K562 (cell line): ENCODE results near the gene RGS6. TPM values are rescaled to one million over a fixed set of nuclear protein-coding genes. Genes with fewer than 3 reads are reported as not detected.

Experiments used
- ATAC-seq: fragments of 200-7000 bp; cut with Tn5 transposase; 3 replicates; pipeline ENCODE4 v1.9.1; 2020; ENCODE audit warnings: moderate library complexity
- BruUV-seq: library from RNA; stranded (reverse); fragments of 400-500 nt; replicated peaks from 2 replicates; lab custom pipeline; 2021; lab: Mats Ljungman, UMichigan
- CTCF ChIA-PET: fragments of 300-600 bp; formaldehyde crosslinking; extraction: SDS; loops from one replicate; lab custom pipeline; 2021; ENCODE audit warnings: low intra/inter-chr PET ratio; lab: Yijun Ruan, JAX
- POLR2A ChIA-PET: fragments of 300-600, 350-650 bp; sonication (Branson Sonifier 250); formaldehyde crosslinking; extraction: SDS; loops from one replicate; lab custom pipeline; 2021; ENCODE audit warnings: antibody characterized with exemption, inconsistent platforms; lab: Yijun Ruan, JAX
- DNase-seq, 4 experiments: peaks; one replicate each; pipeline versions ENCODE4 v3.0.0 to v3.0.0-alpha.2; 2011 to 2018; ENCODE audit warnings: low spot score in 3 of 4, mixed read lengths in 3 of 4; ENCODE audit errors: extremely low read depth in 1 of 4
- FAIRE-seq: peaks from 2 replicates; lab custom pipeline; 2011; peaks lifted over from hg19 to GRCh38; lab: Jason Lieb, UNC
- H2AFZ ChIP-seq: 2 replicates; pipeline ENCODE4 v1.6.0; 2011; ENCODE audit warnings: low read depth, low read length, control low read depth, inconsistent platforms
- H3K27ac ChIP-seq: fragments of 200-600 bp; 3 replicates; pipeline ENCODE4 v1.8.0; 2011; ENCODE audit warnings: low read depth, mild to moderate bottlenecking, control low read depth, inconsistent platforms, low read length, moderate library complexity, mixed read lengths; ENCODE audit errors: extremely low read depth
- H3K27me3 ChIP-seq, 2 experiments: fragments of 300-600 bp in 1 of 2; 2 replicates in 1 of 2; 3 replicates in 1 of 2; pipeline versions ENCODE4 v1.6.0 to v1.8.0; 2011; ENCODE audit warnings: inconsistent platforms in 2 of 2, low read length in 2 of 2, mild to moderate bottlenecking in 1 of 2, mixed read lengths in 1 of 2, moderate library complexity in 1 of 2; ENCODE audit not compliant: control insufficient read depth in 2 of 2, insufficient read depth in 2 of 2
- H3K36me3 ChIP-seq: fragments of 300-600 bp; 3 replicates; pipeline ENCODE4 v1.8.0; 2011; ENCODE audit warnings: mild to moderate bottlenecking, low read length, inconsistent platforms; ENCODE audit not compliant: control insufficient read depth, insufficient read depth
- H3K4me1 ChIP-seq, 2 experiments: fragments of 200-600 bp in 1 of 2; replicated peaks in 1 of 2; 2 replicates in 1 of 2; 3 replicates in 1 of 2; pipeline versions ENCODE4 v1.5.1 to v1.8.0; 2011; ENCODE audit warnings: inconsistent platforms in 2 of 2, low read length in 2 of 2, mild to moderate bottlenecking in 1 of 2, mixed read lengths in 1 of 2, moderate library complexity in 1 of 2; ENCODE audit not compliant: control insufficient read depth in 2 of 2, insufficient read depth in 2 of 2
- H3K4me2 ChIP-seq: 2 replicates; pipeline ENCODE4 v1.6.1; 2011; ENCODE audit warnings: low read length, control low read depth, inconsistent platforms, mixed read lengths; ENCODE audit not compliant: insufficient read depth
- H3K4me3 ChIP-seq: fragments of 200-600 bp; sonication (generic), shearing (Covaris generic); 2 replicates; pipeline ENCODE4 v1.5.1; 2016; ENCODE audit warnings: control low read depth, inconsistent platforms
- H3K79me2 ChIP-seq: fragments of 200-600 bp; 3 replicates; pipeline ENCODE4 v1.8.0; 2011; ENCODE audit warnings: low read length, inconsistent platforms; ENCODE audit not compliant: control insufficient read depth, insufficient read depth
- H3K9ac ChIP-seq, 2 experiments: 2 replicates each; pipeline versions ENCODE4 v1.6.0 to v1.6.1; 2011; ENCODE audit warnings: low read depth in 2 of 2, low read length in 2 of 2, control low read depth in 1 of 2, inconsistent platforms in 1 of 2, mild to moderate bottlenecking in 1 of 2, mixed read lengths in 1 of 2; ENCODE audit not compliant: insufficient read depth in 1 of 2
- H3K9me1 ChIP-seq: one replicate; pipeline ENCODE4 v1.6.0; 2011; ENCODE audit warnings: inconsistent platforms, mild to moderate bottlenecking, low read length, moderate library complexity; ENCODE audit not compliant: control insufficient read depth, insufficient read depth
- H3K9me3 ChIP-seq: replicated peaks from 2 replicates; pipeline ENCODE4 v1.5.1; 2011; ENCODE audit warnings: low read depth, low read length, inconsistent platforms; ENCODE audit not compliant: control insufficient read depth, insufficient read depth
- H4K20me1 ChIP-seq: replicated peaks from 2 replicates; pipeline ENCODE4 v1.6.1; 2011; ENCODE audit warnings: low read length, inconsistent platforms, mixed read lengths; ENCODE audit not compliant: control insufficient read depth, insufficient read depth
- BRF1 ChIP-seq: IDR thresholded peaks from 3 replicates; pipeline ENCODE4 v1.6.1; 2011; ENCODE audit warnings: borderline replicate concordance, mild to moderate bottlenecking; ENCODE audit not compliant: insufficient read length; ENCODE audit errors: extremely low read depth
- CLOCK ChIP-seq: fragments of 250-450 bp; sonication (Bioruptor Pico); IDR thresholded peaks from 2 replicates; pipeline ENCODE4 v1.4.0; 2020; ENCODE audit warnings: mild to moderate bottlenecking, moderate library complexity, borderline replicate concordance
- ESRRB ChIP-seq: fragments of 250-450 bp; sonication (Bioruptor Pico); IDR thresholded peaks from 2 replicates; pipeline ENCODE4 v1.5.0; 2020; ENCODE audit warnings: mild to moderate bottlenecking, moderate library complexity, borderline replicate concordance
- HNRNPUL1 ChIP-seq: fragments of 200-400 bp; formaldehyde crosslinking; IDR thresholded peaks from 2 replicates; pipeline ENCODE4 v1.6.1; 2017; ENCODE audit warnings: low read length
- ILK ChIP-seq: fragments of 450-650 bp; IDR thresholded peaks from 2 replicates; pipeline ENCODE4 v1.6.1; 2016; ENCODE audit warnings: missing genetic modification characterization, low read depth, mild to moderate bottlenecking, missing compliant biosample characterization, moderate library complexity, borderline replicate concordance
- JUND ChIP-seq, 2 experiments: IDR thresholded peaks; 2 replicates in 1 of 2; 3 replicates in 1 of 2; pipeline ENCODE4 v1.6.1; 2011; ENCODE audit warnings: borderline replicate concordance in 2 of 2, low read depth in 2 of 2, low read length in 2 of 2, improper control_type of control experiment in 1 of 2, missing biosample characterization in 1 of 2, missing genetic modification characterization in 1 of 2, missing genetic modification reagents in 1 of 2
- MEF2A ChIP-seq: IDR thresholded peaks from 2 replicates; pipeline ENCODE4 v1.6.1; 2011; ENCODE audit warnings: low read depth, mild to moderate bottlenecking, low read length, moderate library complexity; ENCODE audit not compliant: control insufficient read depth
- RBM34 ChIP-seq: fragments of 200-400 bp; formaldehyde crosslinking; IDR thresholded peaks from 2 replicates; pipeline ENCODE4 v1.6.1; 2018; ENCODE audit warnings: low read length, borderline replicate concordance; ENCODE audit not compliant: insufficient read depth
- SAFB ChIP-seq: fragments of 200-400 bp; formaldehyde crosslinking; IDR thresholded peaks from 2 replicates; pipeline ENCODE4 v1.6.1; 2017; ENCODE audit warnings: low read depth, low read length, borderline replicate concordance
- TEAD4 ChIP-seq, 2 experiments: sonication (generic) in 1 of 2; formaldehyde crosslinking in 1 of 2; IDR thresholded peaks; 2 replicates each; pipeline versions ENCODE4 v1.6.1 to v1.8.0; 2012 to 2022; ENCODE audit warnings: borderline replicate concordance in 1 of 2, inconsistent platforms in 1 of 2, low read length in 1 of 2, mild to moderate bottlenecking in 1 of 2, missing genetic modification reagents in 1 of 2
- ZC3H11A ChIP-seq: IDR thresholded peaks from 2 replicates; pipeline ENCODE4 v1.6.1; 2012; ENCODE audit warnings: low read depth, low read length, improper control_type of control experiment
- WGBS: fragments of 100-300 bp; shearing (Covaris generic); methylation state at CpG from one replicate; pipeline ENCODE4 v1.1.6; 2016; ENCODE audit warnings: low coverage, mixed read lengths; ENCODE audit not compliant: insufficient coverage; ENCODE audit errors: missing lambda C conversion rate; 5-methylcytosine and 5-hydroxymethylcytosine counted together
- in situ Hi-C: fragments of 300-500 bp; cut with MboI; formaldehyde crosslinking; loops from 4 replicates; pipeline ENCODE4 v1.15.0; 2018; ENCODE audit warnings: inconsistent platforms, mixed read lengths
- intact Hi-C: fragments of 100-400 bp; cut with micrococcal nuclease; formaldehyde crosslinking; loops from 2 replicates; pipeline ENCODE4 v1.14.2; 2022
- polyA plus RNA-seq, 8 experiments: library from polyadenylated mRNA; depleted of rRNA in 4 of 8; stranded (reverse) in 5 of 8; unstranded in 3 of 8; fragments of >200 nt; fragmentation: Nextera tagmentation in 2 of 8; fragmentation: Illumina TruSeq in 1 of 8; extraction: Ambion mirVana in 2 of 8; extraction: Trizol in 1 of 8; gene quantifications; 2 replicates each; pipeline versions ENCODE4 v1.2.1 to v1.2.3, GENCODE V29; 2011 to 2014; ENCODE audit warnings: inconsistent platforms in 1 of 8, missing spikeins in 1 of 8
- total RNA-seq, 7 experiments: library from RNA; depleted of rRNA in 6 of 7; stranded (reverse); fragments of >200 nt in 6 of 7; fragmentation: Illumina TruSeq in 2 of 7; extraction: Trizol in 2 of 7; gene quantifications; 2 replicates each; pipeline versions ENCODE4 v1.2.1 to v1.2.3, GENCODE V29; 2011 to 2021; ENCODE audit warnings: low replicate concordance in 1 of 7

RGS6 gene
- total and polyA plus RNA-seq, 9 of the 15 experiments (the other 6 are each of a cell fraction or from before 2014, with no cell fraction given), result not detected

DNA sequence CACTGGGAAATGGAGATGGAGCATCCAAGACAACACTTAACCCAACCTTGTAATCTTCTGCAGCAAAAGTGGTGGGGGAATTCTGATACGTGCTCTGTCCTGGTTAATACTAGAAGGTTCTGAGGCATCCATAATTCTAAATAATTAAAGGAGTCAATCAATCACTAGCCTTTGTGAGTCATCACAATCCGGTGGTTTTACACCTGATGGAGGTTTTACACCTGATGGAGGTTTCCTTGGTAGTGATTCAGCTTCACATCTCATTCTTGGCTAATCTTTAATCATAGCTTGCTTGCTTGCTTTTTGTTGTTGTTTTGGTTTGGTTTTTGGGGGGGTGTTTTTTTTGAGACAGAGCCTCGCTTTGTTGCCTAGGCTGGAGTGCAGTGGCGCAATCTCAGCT lies 618.3 kb downstream of the RGS6 start:
- in situ Hi-C loops (no loop called here), intact Hi-C loops (no loop called here)
- Histone ChIP-seq H3K79me2 (no peaks in the 10 kb centered on the region), H3K27me3 (peaks cover 5 to 45% of the 10 kb centered on the region in 2 experiments; a peak in 3 of 5 replicates), H3K36me3 (no peaks in the 10 kb centered on the region), H3K9me1 (no peaks in the 10 kb centered on the region), H4K20me1 (no peaks in the 10 kb centered on the region), H3K27ac (no peak overlapping the region), H2AFZ (no peak overlapping the region), H3K9me3 (no peaks in the 10 kb centered on the region), H3K4me1 (no peaks in the 10 kb centered on the region; a peak in 1 of 5 replicates), H3K4me2 (no peak overlapping the region), H3K9ac (no peak overlapping the region), H3K4me3 (no peak overlapping the region)
- no peak for ATAC-seq
- no peak for TF ChIP-seq ESRRB (CRISPR knock-in tag)
- TF ChIP-seq SAFB, result no peak
- 0% methylated on average over 3 of the region's 4 CpGs for WGBS
- CTCF ChIA-PET, result no interaction called here
- POLR2A ChIA-PET, result no interaction called here
- DNase-seq, result no peak
- BruUV-seq, result no TSS peak
- no peak for FAIRE-seq

- intact Hi-C loops (no loop called here), in situ Hi-C loops (no loop called here)
- no peaks in the 10 kb centered on the region for H3K36me3 ChIP-seq
- FAIRE-seq (no peak), ATAC-seq (no peak), DNase-seq (no peak)
- H3K4me1 ChIP-seq, result no peaks in the 10 kb centered on the region; a peak in 1 of 5 replicates
- no peaks in the 10 kb centered on the region for H3K9me1 ChIP-seq
- no peak overlapping the region for H3K4me2 ChIP-seq
- no peaks in the 10 kb centered on the region for H4K20me1 ChIP-seq
- H3K27ac ChIP-seq, result no peak overlapping the region
- 0% methylated on average over 5 of the region's 5 CpGs for WGBS
- peaks cover 4 to 38% of the 10 kb centered on the region in 2 experiments; a peak in 3 of 5 replicates for H3K27me3 ChIP-seq
- H3K9me3 ChIP-seq, result no peaks in the 10 kb centered on the region
- no peaks in the 10 kb centered on the region for H3K79me2 ChIP-seq
- POLR2A ChIA-PET, result no interaction called here
- H3K9ac ChIP-seq, result no peak overlapping the region
- H3K4me3 ChIP-seq, result no peak overlapping the region
- no TSS peak for BruUV-seq
- H2AFZ ChIP-seq, result no peak overlapping the region
- CTCF ChIA-PET, result no interaction called here
- TF ChIP-seq RBM34, result no peak
- no peak for TF ChIP-seq JUND (IDR thresholded peaks at IDR 0.05; ENCODE audit: borderline replicate concordance, low read depth, low read length)
- no peak for TF ChIP-seq JUND (tag; IDR thresholded peaks at IDR 0.05; ENCODE audit: borderline replicate concordance, low read depth, low read length)
- no peak for TF ChIP-seq TEAD4 (IDR thresholded peaks at IDR 0.05; ENCODE audit: low read length)
- TF ChIP-seq TEAD4 (CRISPR knock-in tag; IDR thresholded peaks at IDR 0.05; ENCODE audit: borderline replicate concordance), result no peak
- no peak for TF ChIP-seq HNRNPUL1
- no peak for TF ChIP-seq ZC3H11A
- TF ChIP-seq CLOCK, result no peak
- no peak for TF ChIP-seq BRF1
- TF ChIP-seq MEF2A, result no peak
- TF ChIP-seq ILK (tag), result no peak
Observed at GRCh38 chr14:72552236-72552635, 620.0 kb downstream of the RGS6 start.
